ENCODE data around the gene IGF2BP3. TPM values are rescaled to one million over a fixed set of nuclear protein-coding genes. Genes with fewer than 3 reads are reported as not detected.

IGF2BP3 gene
- total RNA-seq, 4 donors from 2014 or later, result 0.32 to 2.3 (median 1.4) TPM

DNA sequence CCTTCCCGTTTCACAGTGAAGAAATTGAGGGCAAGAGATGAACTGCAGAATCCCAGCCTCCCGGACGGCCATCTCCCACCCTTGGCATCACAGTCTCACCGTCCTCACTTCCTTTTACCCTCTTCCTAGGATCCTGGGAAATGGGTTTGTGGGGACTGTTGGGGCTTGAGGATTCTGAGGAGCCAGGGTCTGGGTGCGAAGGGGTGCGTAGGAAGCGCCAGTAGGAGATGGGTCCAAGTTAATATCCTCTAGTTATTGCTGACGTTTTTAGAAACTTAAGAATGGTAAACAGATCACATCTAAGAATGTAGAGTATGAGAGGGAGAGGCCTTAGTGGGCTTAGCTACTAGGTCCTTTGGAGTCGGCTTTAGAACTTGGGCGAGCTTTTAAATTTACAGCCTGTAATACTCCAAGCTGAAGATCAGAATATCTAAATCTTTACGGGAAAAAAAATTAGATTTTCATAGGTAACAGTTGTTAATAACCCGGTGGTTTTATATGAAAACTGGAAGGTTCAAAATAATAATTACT, 170.5 kb downstream of the IGF2BP3 start:
- DNase-seq (ENCODE audit: low spot score), result no peak
- ATAC-seq (ENCODE audit: low FRiP score), result no peak
- TF ChIP-seq, protein P1, sequence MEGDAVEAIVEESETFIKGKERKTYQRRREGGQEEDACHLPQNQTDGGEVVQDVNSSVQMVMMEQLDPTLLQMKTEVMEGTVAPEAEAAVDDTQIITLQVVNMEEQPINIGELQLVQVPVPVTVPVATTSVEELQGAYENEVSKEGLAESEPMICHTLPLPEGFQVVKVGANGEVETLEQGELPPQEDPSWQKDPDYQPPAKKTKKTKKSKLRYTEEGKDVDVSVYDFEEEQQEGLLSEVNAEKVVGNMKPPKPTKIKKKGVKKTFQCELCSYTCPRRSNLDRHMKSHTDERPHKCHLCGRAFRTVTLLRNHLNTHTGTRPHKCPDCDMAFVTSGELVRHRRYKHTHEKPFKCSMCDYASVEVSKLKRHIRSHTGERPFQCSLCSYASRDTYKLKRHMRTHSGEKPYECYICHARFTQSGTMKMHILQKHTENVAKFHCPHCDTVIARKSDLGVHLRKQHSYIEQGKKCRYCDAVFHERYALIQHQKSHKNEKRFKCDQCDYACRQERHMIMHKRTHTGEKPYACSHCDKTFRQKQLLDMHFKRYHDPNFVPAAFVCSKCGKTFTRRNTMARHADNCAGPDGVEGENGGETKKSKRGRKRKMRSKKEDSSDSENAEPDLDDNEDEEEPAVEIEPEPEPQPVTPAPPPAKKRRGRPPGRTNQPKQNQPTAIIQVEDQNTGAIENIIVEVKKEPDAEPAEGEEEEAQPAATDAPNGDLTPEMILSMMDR (IDR thresholded peaks at IDR 0.05), result no peak

GRCh38 chr7:23298885-23299769, 171.2 kb downstream of the IGF2BP3 start, which contains the start of gene MALSU1:
TSS of gene MALSU1 (plus strand) at chr7:23299339. CDS start at chr7:23299353, 14 bp downstream.
- ATAC-seq (ENCODE audit: low FRiP score), result peak; percentile 98
- TF ChIP-seq, protein P1 (IDR thresholded peaks at IDR 0.05), result no peak
- peak; percentile 96 for DNase-seq (ENCODE audit: low spot score)

DNA sequence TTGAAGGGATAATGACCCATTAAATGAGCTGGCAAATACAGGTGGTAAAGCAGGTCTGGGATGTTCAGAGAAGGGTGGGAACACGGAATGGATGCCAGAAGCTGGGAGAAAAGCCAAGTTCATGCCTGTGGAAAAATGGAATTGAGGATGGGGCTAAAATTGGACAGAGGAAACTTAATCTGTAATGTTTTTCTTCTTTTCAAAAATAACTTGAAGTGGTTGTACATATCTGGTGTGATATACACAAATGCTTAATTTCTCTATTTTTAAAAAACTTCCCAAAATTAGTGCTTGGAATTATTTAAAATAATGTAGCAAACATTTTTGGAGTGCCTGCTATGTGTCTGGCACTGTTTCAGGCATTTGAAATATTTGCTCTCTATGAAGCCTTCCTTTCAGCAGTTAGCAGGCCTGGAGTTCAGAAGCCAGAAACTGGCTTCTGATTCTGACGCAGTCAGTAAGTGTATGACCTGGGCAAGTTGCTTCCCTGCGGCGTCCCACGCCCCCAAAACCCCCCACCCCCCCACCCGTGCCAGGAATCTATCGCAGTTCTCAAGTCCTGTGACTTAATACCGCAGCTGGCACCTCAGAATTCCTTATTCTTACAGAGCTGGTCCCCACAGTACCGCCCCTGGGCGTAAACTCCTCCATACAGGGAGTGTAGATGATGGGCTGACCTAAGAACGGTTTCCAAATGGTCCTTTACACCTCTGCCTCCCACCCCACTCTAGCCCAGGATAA, 172.0 kb downstream of the IGF2BP3 start:
- ATAC-seq (ENCODE audit: low FRiP score) (peak; percentile 34), DNase-seq (ENCODE audit: low spot score) (no peak)
- TF ChIP-seq, protein P1 (IDR thresholded peaks at IDR 0.05), result no peak

GRCh38 chr7:23295401-23295697, 174.9 kb downstream of the IGF2BP3 start:
- TF ChIP-seq, protein P1 (IDR thresholded peaks at IDR 0.05), result no peak
- ATAC-seq (ENCODE audit: low FRiP score) (no peak), DNase-seq (ENCODE audit: low spot score) (no peak)

GRCh38 chr7:23294549-23295400, 175.5 kb downstream of the IGF2BP3 start:
- DNase-seq (ENCODE audit: low spot score), result no peak
- ATAC-seq (ENCODE audit: low FRiP score), result no peak
- TF ChIP-seq, protein P1 (IDR thresholded peaks at IDR 0.05), result no peak

DNA sequence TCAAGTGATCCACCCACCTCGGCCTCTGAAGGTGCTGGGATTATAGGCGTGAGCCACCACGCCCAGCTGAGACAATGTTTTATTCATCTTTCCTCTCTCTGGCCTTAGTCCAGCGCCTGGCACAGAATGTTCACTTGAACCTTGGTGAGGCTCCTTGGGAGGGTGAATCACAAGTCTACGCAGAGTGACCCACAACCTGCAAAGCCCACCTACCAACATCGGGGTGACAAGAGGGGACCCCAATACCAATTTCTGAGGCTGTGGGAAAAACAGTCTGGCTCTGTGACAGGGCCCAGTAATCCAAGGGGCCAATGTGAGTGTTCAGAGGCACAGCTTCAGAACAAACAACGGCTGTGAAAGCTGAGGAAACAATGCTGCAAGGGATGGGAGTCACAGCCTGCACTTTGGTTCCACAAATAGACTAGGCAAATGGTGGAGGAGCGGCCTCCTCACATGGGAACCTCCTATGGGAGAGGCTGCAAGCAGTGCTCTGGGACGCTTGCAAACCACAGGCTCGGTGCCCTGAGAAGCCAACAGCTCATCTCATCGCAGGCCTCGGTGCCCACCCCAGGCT, 176.7 kb downstream of the IGF2BP3 start:
- DNase-seq (ENCODE audit: low spot score) (no peak), ATAC-seq (ENCODE audit: low FRiP score) (no peak)
- TF ChIP-seq, protein P1 (IDR thresholded peaks at IDR 0.05), result no peak
